Omental fat pad (tissue), 4 donors: ENCODE measurements around the gene ZFP57. TPM values are rescaled to one million over a fixed set of nuclear protein-coding genes. Genes with fewer than 3 reads are reported as not detected.
A peak's percentile ranks its signal among the peaks of the same experiment; 100 is the strongest.

Experiments used
- ATAC-seq: fragments of 150-250 bp; one replicate; pipeline ENCODE4 v1.9.1; 2016; ENCODE audit warnings: mild to moderate bottlenecking, moderate library complexity; ENCODE audit not compliant: low FRiP score
- DNase-seq: peaks from one replicate; pipeline ENCODE4 v3.0.0-alpha.2; 2019; ENCODE audit warnings: low spot score
- CTCF ChIP-seq, 3 donors: fragments of 450-650 bp; IDR thresholded peaks; one replicate each; pipeline ENCODE4 v1.5.1; 2016 to 2017; ENCODE audit warnings: antibody characterized with exemption in 3 of 3, mild to moderate bottlenecking in 3 of 3, moderate library complexity in 2 of 3
- total RNA-seq, 4 donors: library from RNA; depleted of rRNA; stranded (reverse); fragments of >200 nt; gene quantifications; one replicate each; pipeline ENCODE4 v1.1.0, GENCODE V29; 2016

Gene ZFP57
- total RNA-seq, 4 donors from 2014 or later = 1.9 to 2.7 TPM; not detected in 2

DNA sequence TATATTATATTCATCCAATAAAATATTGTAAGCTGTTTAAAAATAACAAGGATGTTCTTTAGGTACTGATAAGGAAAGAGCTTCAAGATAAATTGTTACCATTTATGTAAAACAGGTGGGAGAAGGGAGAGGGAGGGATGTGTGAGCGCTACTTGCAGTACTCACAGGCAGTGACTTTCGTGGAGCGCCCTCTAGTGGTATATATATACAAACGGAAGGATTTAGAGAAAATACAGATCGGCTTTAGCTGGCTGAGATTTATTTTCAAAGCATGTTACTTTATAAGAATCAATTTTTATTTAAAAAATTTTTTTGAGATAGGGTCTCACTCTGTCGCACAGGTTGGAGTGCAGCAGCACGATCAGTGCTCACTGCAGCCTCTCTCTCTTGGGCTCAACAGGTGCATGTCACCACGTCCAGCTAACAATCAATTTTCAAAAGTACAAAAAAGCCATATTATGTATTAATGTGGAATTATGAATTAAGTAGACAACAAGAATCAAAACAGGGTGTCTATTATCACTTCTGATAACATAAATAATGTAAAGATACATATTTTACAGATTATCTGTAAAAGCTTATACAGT lies 27.4 kb downstream of the ZFP57 start:
- DNase-seq (no peak), ATAC-seq (no peak)
- TF ChIP-seq CTCF (IDR thresholded peaks at IDR 0.05) = no peak

DNA sequence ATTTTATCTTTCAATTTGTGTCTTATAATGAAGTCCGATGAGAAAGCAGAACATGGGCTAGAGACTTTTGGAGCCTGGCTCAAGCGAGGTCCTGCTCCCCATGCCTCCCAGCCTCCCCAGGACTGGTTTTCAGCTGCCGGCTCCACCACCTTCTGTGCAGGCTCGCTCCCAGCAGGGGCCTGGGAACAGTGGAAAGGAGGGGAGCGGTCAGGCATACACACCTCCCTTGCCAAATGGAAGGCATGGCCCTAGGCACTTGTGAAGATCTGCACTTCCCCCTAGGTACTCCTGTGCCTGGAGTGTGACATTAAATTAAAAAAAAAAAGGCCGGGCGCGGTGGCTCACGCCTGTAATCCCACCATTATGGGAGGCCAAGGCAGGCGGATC lies 28.8 kb downstream of the ZFP57 start:
- no peak for DNase-seq
- ATAC-seq = no peak
- TF ChIP-seq CTCF (IDR thresholded peaks at IDR 0.05) = no peak

DNA sequence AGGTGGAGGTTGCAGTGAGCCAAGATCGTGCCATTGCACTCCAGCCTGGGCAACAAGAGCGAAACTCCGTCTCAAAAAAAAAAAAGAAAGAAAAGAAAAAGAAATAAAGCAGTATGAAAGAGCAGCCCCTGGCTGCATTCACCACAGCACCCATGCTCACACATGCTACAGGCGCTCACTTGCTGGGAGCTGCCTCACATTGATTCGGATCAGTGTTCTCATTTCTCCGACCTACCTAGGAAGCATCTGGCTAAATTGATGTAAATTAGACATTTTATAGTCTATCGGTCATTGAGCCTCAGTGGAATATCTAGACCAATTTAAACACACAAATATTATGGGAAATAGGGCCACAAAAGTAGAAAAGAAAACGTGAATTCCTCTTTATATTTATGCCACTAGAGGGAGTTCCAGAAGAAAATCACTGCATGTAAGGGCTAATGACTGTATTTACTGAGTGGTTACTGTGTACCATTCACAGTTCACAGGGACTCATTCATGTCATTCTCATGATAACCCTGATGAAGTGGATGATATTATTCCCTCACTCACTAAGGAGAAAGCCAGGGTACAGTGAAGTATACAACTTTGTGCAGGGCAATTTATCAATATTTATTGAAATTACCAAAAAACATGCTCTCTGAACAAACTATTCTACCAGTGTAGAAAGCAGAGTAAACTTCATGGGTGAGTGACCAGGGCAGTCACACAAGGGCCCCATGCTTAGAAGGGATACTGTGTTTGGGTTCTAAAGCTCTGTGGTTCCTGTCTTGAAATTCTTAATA lies 29.3 kb downstream of the ZFP57 start:
- DNase-seq = no peak
- TF ChIP-seq CTCF (IDR thresholded peaks at IDR 0.05) = no peak
- ATAC-seq = no peak

- TF ChIP-seq CTCF (IDR thresholded peaks at IDR 0.05) = peak in 2 of 3 donors; percentile 47 to 60
- DNase-seq (peak; percentile 100), ATAC-seq (peak; percentile 97)
Observed at GRCh38 chr6:29649701-29650673, 31.0 kb downstream of the ZFP57 start.

DNA sequence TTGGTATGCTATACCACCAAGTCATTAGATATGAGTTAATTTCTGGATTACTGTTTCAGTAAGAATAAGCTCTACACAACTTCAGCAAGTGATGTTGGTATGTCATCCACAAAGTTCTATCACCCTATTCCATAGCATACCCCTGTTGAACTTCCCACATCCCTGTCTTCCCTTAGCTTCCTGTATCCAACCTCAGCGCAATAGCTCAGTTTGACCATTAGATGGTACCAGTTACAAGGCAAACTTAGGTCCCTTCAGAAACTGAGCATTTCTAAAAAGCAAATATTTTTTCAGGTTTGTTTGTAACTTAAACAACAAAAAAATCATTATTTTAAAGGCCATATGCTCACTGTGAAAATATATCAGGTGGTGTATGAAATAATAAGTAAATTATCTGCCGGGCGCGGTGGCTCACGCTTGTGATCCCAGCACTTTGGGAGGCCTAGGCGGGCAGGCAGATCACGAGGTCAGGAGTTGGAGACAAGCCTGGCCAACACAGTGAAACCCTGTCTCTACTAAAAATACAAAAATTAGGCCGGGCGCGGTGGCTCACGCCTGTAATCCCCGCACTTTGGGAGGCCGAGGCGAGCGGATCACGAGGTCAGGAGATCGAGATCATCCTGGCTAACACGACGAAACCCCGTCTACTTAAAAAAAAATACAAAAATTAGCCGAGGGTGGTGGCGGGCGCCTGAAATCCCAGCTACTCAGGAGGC lies 32.9 kb downstream of the ZFP57 start:
- no peak for TF ChIP-seq CTCF (IDR thresholded peaks at IDR 0.05)
- ATAC-seq (no peak), DNase-seq (no peak)

DNA sequence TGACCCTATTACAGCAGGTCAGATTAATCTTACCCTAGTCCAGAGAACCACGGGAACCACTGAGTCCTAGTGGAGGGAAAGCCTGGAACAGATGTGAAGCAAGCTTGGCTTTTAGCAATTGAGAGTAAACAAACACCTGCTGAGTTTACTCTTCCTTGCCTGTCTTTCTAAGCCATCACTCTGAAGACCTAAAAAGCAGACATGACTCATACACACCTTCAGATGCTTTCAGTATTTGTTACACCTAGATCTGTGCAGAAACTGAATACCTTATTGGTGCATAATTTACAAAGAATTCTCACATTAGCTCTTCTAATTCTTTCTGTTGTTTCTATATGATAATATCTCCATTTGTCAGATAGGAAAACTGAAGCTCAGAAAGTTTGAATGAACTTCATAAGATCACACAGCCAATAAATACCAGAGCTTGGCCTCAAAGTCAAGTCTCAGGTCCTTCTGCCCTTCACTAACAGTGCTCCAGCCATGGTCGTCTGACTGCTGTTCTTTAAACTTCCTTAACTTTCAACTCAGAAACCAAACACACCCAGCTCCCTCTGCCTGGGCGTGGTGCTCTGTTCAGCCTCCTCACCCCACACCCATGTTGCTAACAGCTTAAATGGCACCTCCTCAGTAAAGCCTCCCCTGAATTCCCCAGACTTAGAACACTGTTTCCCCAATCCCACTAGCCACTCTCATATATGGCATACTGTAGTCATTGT lies 39.4 kb downstream of the ZFP57 start:
- DNase-seq (no peak), ATAC-seq (no peak)
- TF ChIP-seq CTCF (IDR thresholded peaks at IDR 0.05) = no peak
